Hepatocyte (in vitro differentiated cells): ENCODE results near the gene TUBA3C. TPM values are rescaled to one million over a fixed set of nuclear protein-coding genes. Genes with fewer than 3 reads are reported as not detected.

Experiments used
- DNase-seq: peaks from one replicate; pipeline ENCODE4 v3.0.0-alpha.2; 2016; ENCODE audit warnings: low spot score
- H2AFZ ChIP-seq: fragments of 200-600 bp; sonication (generic); 2 replicates; pipeline ENCODE4 v1.6.0; 2016; ENCODE audit warnings: antibody characterized with exemption, mild to moderate bottlenecking
- H3K27ac ChIP-seq: fragments of 200-600 bp; sonication (generic); 2 replicates; pipeline ENCODE4 v1.5.1; 2016; ENCODE audit warnings: mild to moderate bottlenecking
- H3K27me3 ChIP-seq: fragments of 200-600 bp; sonication (generic); 2 replicates; pipeline ENCODE4 v1.6.1; 2016
- H3K36me3 ChIP-seq: fragments of 200-600 bp; sonication (generic); replicated peaks from 2 replicates; pipeline ENCODE4 v1.5.1; 2016; ENCODE audit warnings: low read depth; ENCODE audit not compliant: insufficient read depth
- H3K4me1 ChIP-seq: fragments of 200-600 bp; sonication (generic); 2 replicates; pipeline ENCODE4 v1.5.1; 2016; ENCODE audit warnings: mild to moderate bottlenecking, moderate library complexity; ENCODE audit not compliant: insufficient read depth
- H3K4me2 ChIP-seq: fragments of 200-600 bp; sonication (generic); 2 replicates; pipeline ENCODE4 v1.6.0; 2016
- H3K4me3 ChIP-seq: fragments of 200-600 bp; sonication (generic); 2 replicates; pipeline ENCODE4 v1.5.1; 2016; ENCODE audit warnings: mild to moderate bottlenecking
- H3K79me2 ChIP-seq: fragments of 200-600 bp; sonication (generic); 2 replicates; pipeline ENCODE4 v1.6.0; 2017; ENCODE audit warnings: mild to moderate bottlenecking
- H3K9me2 ChIP-seq: fragments of 200-600 bp; sonication (generic); replicated peaks from 2 replicates; pipeline ENCODE4 v1.6.0; 2017; ENCODE audit warnings: mild to moderate bottlenecking; ENCODE audit not compliant: insufficient read depth
- H3K9me3 ChIP-seq: fragments of 200-600 bp; sonication (generic); 2 replicates; pipeline ENCODE4 v1.5.1; 2016; ENCODE audit warnings: low read depth, mild to moderate bottlenecking
- H4K20me1 ChIP-seq: fragments of 200-600 bp; sonication (generic); 2 replicates; pipeline ENCODE4 v1.6.0; 2016; ENCODE audit warnings: mild to moderate bottlenecking; ENCODE audit not compliant: insufficient read depth, poor library complexity, severe bottlenecking
- CTCF ChIP-seq: fragments of 200-600 bp; sonication (generic); IDR thresholded peaks from 2 replicates; pipeline ENCODE4 v1.5.1; 2016; ENCODE audit warnings: antibody characterized with exemption, mild to moderate bottlenecking; ENCODE audit not compliant: poor library complexity
- EZH2 ChIP-seq: fragments of 200-600 bp; sonication (generic); IDR thresholded peaks from 2 replicates; pipeline ENCODE4 v1.6.1; 2016; ENCODE audit warnings: antibody characterized with exemption, mild to moderate bottlenecking, borderline replicate concordance
- EZH2phosphoT487 ChIP-seq: fragments of 200-600 bp; sonication (generic); IDR thresholded peaks from one replicate; pipeline ENCODE4 v1.6.1; 2018; ENCODE audit warnings: antibody characterized with exemption, mild to moderate bottlenecking, low read depth, moderate library complexity; ENCODE audit not compliant: unreplicated experiment, severe bottlenecking
- WGBS: methylation state at CpG from one replicate; pipeline ENCODE4 v1.1.6; 2016; ENCODE audit warnings: low lambda C conversion rate; ENCODE audit errors: missing lambda C conversion rate; 5-methylcytosine and 5-hydroxymethylcytosine counted together
- polyA plus RNA-seq: library from polyadenylated mRNA; unstranded; fragments of >200 nt; fragmentation: Nextera tagmentation; extraction: Ambion mirVana; gene quantifications from 2 replicates; pipeline ENCODE4 v1.2.1, GENCODE V29; 2016
- total RNA-seq: library from RNA; depleted of rRNA; stranded (reverse); fragments of >200 nt; gene quantifications from 2 replicates; pipeline ENCODE4 v1.2.3, GENCODE V29; 2014

Gene TUBA3C
- total and polyA plus RNA-seq, 2 experiments from 2014 or later = not detected

DNA sequence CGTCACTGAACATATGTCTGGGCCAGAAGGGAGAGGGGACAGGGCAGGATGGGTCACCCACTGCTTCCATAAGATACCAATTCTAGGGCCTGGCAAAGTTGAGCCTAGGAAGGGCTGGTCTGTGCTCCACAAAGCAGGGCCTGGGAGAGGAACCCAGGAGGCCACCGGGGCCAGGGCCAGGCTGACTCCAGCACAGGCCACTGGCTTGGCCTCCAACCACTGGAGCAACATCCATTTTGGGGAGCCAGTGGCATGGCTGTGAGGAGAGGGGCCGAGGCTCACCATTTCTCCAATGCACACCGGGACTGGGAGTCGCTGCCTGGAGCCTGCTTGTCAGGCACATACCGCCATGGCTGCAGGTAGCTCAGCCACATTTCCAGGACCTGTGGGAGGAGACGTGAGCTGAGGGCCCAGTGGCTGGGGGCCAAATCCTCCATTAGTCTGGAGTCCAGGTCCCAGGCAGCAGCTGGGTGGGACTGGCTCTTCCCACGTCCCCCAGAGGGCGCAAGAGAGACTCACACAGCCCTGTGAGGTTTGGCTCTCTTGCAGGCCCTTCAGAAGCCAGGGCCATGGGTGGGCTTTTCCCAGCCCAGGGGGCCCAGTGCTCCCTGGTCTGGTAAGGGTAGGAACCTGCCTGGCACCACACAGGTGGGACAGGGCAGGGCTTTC, 27.7 kb downstream of the TUBA3C start:
- no peaks in the 10 kb centered on the region for H3K4me1 ChIP-seq
- no peak overlapping the region for H3K27ac ChIP-seq
- no peak for DNase-seq
- H3K9me3 ChIP-seq = no peaks in the 10 kb centered on the region
- no peak overlapping the region for H2AFZ ChIP-seq
- no peaks in the 10 kb centered on the region for H4K20me1 ChIP-seq
- no peaks in the 10 kb centered on the region for H3K9me2 ChIP-seq
- no peaks in the 10 kb centered on the region for H3K36me3 ChIP-seq
- H3K4me3 ChIP-seq = no peak overlapping the region
- H3K27me3 ChIP-seq = no peaks in the 10 kb centered on the region
- no peaks in the 10 kb centered on the region for H3K79me2 ChIP-seq
- no peak overlapping the region for H3K4me2 ChIP-seq
- whole genome bisulfite sequencing = 75% methylated on average over 9 of the region's 9 CpGs
- TF ChIP-seq EZH2 (no peak), EZH2phosphoT487 (no peak)

GRCh38 chr13:19152403-19152802, 29.2 kb downstream of the TUBA3C start:
- DNase-seq = no peak
- Histone ChIP-seq H3K4me1 (no peaks in the 10 kb centered on the region), H3K4me3 (no peak overlapping the region), H2AFZ (no peak overlapping the region), H3K36me3 (no peaks in the 10 kb centered on the region), H3K4me2 (no peak overlapping the region), H3K79me2 (no peaks in the 10 kb centered on the region), H3K9me3 (no peaks in the 10 kb centered on the region), H3K27me3 (no peaks in the 10 kb centered on the region), H3K27ac (no peak overlapping the region), H4K20me1 (no peaks in the 10 kb centered on the region), H3K9me2 (no peaks in the 10 kb centered on the region)
- TF ChIP-seq EZH2phosphoT487 (no peak), CTCF (no peak), EZH2 (no peak)
- WGBS = 51% methylated on average over 5 of the region's 5 CpGs

DNA sequence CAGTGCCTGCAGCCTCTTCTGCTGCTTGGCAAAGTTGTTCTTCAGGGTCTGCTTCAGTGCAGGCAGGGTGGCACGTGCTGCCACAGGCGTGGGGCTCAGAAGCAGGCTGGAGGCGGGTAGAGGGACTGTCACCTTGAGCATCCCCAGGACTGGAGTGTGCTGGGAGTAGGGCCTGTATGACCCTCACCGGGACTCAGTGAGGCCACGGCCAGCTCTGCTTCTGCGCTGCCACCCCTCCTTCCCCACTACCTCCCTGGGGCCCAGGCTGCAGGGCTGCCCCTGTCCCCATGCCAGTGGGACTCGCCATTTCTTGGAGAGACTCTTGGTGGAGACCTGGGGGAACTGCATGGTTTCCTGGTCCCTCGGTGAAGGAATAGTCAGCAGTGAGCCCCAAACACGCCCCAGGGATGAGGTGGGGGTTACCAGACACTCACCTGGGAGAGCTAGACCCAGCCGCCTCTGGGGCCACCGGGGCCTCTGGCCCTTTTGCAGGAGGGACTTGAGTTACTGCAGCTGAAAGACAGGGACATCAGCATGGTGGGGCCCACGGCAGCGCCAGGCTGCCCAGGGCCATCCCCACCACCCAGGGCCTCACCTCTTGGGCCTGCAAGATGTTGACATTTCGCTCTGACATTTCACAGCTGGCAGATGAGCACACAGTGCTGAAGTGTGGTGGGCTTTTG, 29.9 kb downstream of the TUBA3C start:
- Histone ChIP-seq H4K20me1 (no peaks in the 10 kb centered on the region), H3K27ac (no peak overlapping the region), H3K9me2 (no peaks in the 10 kb centered on the region), H3K27me3 (no peaks in the 10 kb centered on the region), H3K4me1 (no peaks in the 10 kb centered on the region), H2AFZ (no peak overlapping the region), H3K79me2 (no peaks in the 10 kb centered on the region), H3K4me2 (no peak overlapping the region), H3K4me3 (no peak overlapping the region), H3K36me3 (no peaks in the 10 kb centered on the region), H3K9me3 (no peaks in the 10 kb centered on the region)
- no peak for DNase-seq
- 74% methylated on average over 14 of the region's 14 CpGs for WGBS
- TF ChIP-seq CTCF (no peak), EZH2phosphoT487 (no peak), EZH2 (no peak)

- no peak for DNase-seq
- Histone ChIP-seq H2AFZ (no peak overlapping the region), H4K20me1 (no peaks in the 10 kb centered on the region), H3K4me3 (no peak overlapping the region), H3K27ac (no peak overlapping the region), H3K9me2 (no peaks in the 10 kb centered on the region), H3K4me1 (no peaks in the 10 kb centered on the region), H3K4me2 (no peak overlapping the region), H3K36me3 (no peaks in the 10 kb centered on the region), H3K9me3 (no peaks in the 10 kb centered on the region), H3K27me3 (no peaks in the 10 kb centered on the region), H3K79me2 (no peaks in the 10 kb centered on the region)
- TF ChIP-seq EZH2 (no peak), EZH2phosphoT487 (no peak), CTCF (no peak)
- 75% methylated on average over 8 of the region's 8 CpGs for WGBS
These were observed 30.9 kb downstream of the TUBA3C start for GRCh38 chr13:19150712-19151228.
